Measurements from ENCODE around the gene FGF18. TPM values are rescaled to one million over a fixed set of nuclear protein-coding genes. Genes with fewer than 3 reads are reported as not detected.
A peak's percentile ranks its signal among the peaks of the same experiment; 100 is the strongest.

Gene FGF18
- total RNA-seq, 1 experiment from 2014 or later: 0.94 TPM

DNA sequence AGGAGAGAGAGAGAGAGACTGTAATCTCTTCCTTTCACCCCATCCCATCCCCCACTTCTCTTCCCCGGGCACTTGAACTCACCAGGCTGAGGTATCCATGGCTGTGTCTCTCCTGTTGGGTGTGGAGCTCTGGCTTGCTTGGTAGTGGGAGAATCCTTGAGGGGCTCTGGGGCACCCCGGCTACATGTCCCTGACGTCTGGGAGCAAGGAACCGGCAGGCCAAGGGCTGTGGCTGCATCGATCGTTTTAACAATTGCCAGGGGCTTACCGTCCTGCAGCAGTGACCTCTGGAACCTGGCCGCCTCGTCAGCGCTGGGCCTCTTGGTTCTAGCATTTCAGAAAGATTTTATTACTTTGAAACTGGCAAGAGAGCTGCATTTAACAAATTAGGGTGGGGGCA is 30.0 kb downstream of the FGF18 start:
- Histone ChIP-seq H4K8ac (replicated peaks; ENCODE audit: insufficient read length, low read depth, low read length) (no peak overlapping the region), H3K79me2 (ENCODE audit: insufficient read depth, low read length) (no peaks in the 10 kb centered on the region), H3K4me1 (ENCODE audit: insufficient read depth, low read length) (peaks cover 10% of the 10 kb centered on the region; the same call in 1 of the 2 replicates), H3K4ac (ENCODE audit: low read depth, low read length) (no peak overlapping the region), H3K27ac (ENCODE audit: insufficient read length, low read depth, low read length) (no peak overlapping the region), H3K27me3 (ENCODE audit: insufficient read depth, low read length) (no peaks in the 10 kb centered on the region), H3K18ac (ENCODE audit: insufficient read length, low read depth, low read length) (no peak overlapping the region), H2BK20ac (ENCODE audit: low read depth, low read length, poor library complexity, severe bottlenecking) (no peak overlapping the region), H3K14ac (ENCODE audit: insufficient read depth, low read length) (no peak overlapping the region; the same call in 1 of the 2 replicates), H2BK5ac (ENCODE audit: insufficient read length, low read length) (no peak overlapping the region), H2AK5ac (ENCODE audit: insufficient read length, low read length) (no peak overlapping the region), H3K4me2 (ENCODE audit: insufficient read depth, insufficient read length, low read length) (no peak overlapping the region), H4K20me1 (ENCODE audit: control insufficient read depth, insufficient read depth, insufficient read length) (no peaks in the 10 kb centered on the region), H3K79me1 (ENCODE audit: insufficient read depth, low read depth, low read length, poor library complexity, severe bottlenecking) (no peaks in the 10 kb centered on the region), H2BK15ac (ENCODE audit: low read depth, low read length) (no peak overlapping the region), H2AFZ (ENCODE audit: low read length) (no peak overlapping the region), H3K23ac (ENCODE audit: insufficient read length, low read depth, low read length) (no peak overlapping the region), H3K9ac (ENCODE audit: extremely low read depth, insufficient read length, low read length) (no peak overlapping the region), H3K56ac (ENCODE audit: insufficient read length, low read depth, low read length) (no peak overlapping the region), H4K5ac (ENCODE audit: insufficient read length, low read depth, low read length) (no peak overlapping the region), H3K9me3 (ENCODE audit: control insufficient read depth, low read depth, low read length) (no peaks in the 10 kb centered on the region), H2BK12ac (ENCODE audit: insufficient read length, low read depth, low read length) (no peak overlapping the region), H2BK120ac (ENCODE audit: low read depth, low read length, poor library complexity, severe bottlenecking) (no peak overlapping the region), H4K91ac (ENCODE audit: insufficient read length, low read depth, low read length) (no peak overlapping the region), H3K23me2 (ENCODE audit: insufficient read length, low read depth, low read length, poor library complexity, severe bottlenecking) (peaks cover 2% of the 10 kb centered on the region), H3T11ph (ENCODE audit: low read length) (no peak overlapping the region)
- H3K4me1 Mint-ChIP-seq: peaks cover 40 to 49% of the 10 kb centered on the region in 2 experiments
- no peak overlapping the region; a peak in 1 of 7 replicates for H3K27ac Mint-ChIP-seq
- no CpG with 5 or more reads among the region's 10 CpGs for WGBS (ENCODE audit: extremely low coverage, insufficient read length, low lambda C conversion rate)
- TF ChIP-seq, protein P1, sequence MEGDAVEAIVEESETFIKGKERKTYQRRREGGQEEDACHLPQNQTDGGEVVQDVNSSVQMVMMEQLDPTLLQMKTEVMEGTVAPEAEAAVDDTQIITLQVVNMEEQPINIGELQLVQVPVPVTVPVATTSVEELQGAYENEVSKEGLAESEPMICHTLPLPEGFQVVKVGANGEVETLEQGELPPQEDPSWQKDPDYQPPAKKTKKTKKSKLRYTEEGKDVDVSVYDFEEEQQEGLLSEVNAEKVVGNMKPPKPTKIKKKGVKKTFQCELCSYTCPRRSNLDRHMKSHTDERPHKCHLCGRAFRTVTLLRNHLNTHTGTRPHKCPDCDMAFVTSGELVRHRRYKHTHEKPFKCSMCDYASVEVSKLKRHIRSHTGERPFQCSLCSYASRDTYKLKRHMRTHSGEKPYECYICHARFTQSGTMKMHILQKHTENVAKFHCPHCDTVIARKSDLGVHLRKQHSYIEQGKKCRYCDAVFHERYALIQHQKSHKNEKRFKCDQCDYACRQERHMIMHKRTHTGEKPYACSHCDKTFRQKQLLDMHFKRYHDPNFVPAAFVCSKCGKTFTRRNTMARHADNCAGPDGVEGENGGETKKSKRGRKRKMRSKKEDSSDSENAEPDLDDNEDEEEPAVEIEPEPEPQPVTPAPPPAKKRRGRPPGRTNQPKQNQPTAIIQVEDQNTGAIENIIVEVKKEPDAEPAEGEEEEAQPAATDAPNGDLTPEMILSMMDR (conservative IDR thresholded peaks at IDR 0.05): no peak
- no peaks in the 10 kb centered on the region for H3K9me3 Mint-ChIP-seq
- H3K36me3 Mint-ChIP-seq (ENCODE audit: insufficient read depth in 1 of 3, low read depth in 3 of 3): no peaks in the 10 kb centered on the region; a peak in 2 of 7 replicates
- H3K4me3 Mint-ChIP-seq: peak overlapping the region; percentile 15 to 22; a peak in 2 of 5 replicates
- DNase-seq: no peak
- H3K27me3 Mint-ChIP-seq (ENCODE audit: low read depth): peaks cover 33% of the 10 kb centered on the region
